ENCODE measurements around the gene ADGRF3.

GRCh38 chr2:26269571-26270158, 76.9 kb downstream of the ADGRF3 start:
- no peak for TF ChIP-seq CTCF (IDR thresholded peaks at IDR 0.05)
- no peak for TF ChIP-seq POLR2A (IDR thresholded peaks at IDR 0.05)

All from uterus (tissue), 2 donors.